ENCODE data around the gene ATG9A. TPM values are rescaled to one million over a fixed set of nuclear protein-coding genes. Genes with fewer than 3 reads are reported as not detected.
A peak's percentile ranks its signal among the peaks of the same experiment; 100 is the strongest.

ATG9A gene
- total and polyA plus RNA-seq, 7 donors = 7.6 to 40.6 (median 29.6) TPM

- Histone ChIP-seq H3K27me3 (peaks cover 0 to 13% (median 0%) of the 10 kb centered on the region in 3 donors), H3K27ac (no peak overlapping the region), H3K9me3 (no peaks in the 10 kb centered on the region), H3K36me3 (no peaks in the 10 kb centered on the region), H3K4me3 (no peak overlapping the region), H3K4me1 (no peaks in the 10 kb centered on the region)
- DNase-seq = no peak
- WGBS, 2 donors = 79 to 89% methylated on average over 5 of the region's 5 CpGs
- intact Hi-C loops (cut with DNase I) = no loop called here
- TF ChIP-seq POLR2AphosphoS5 (IDR thresholded peaks at IDR 0.05) (no peak), CTCF (IDR thresholded peaks at IDR 0.05) (no peak), POLR2A (IDR thresholded peaks at IDR 0.05) (no peak), EP300 (IDR thresholded peaks at IDR 0.05) (no peak)
These were observed 30.5 kb downstream of the ATG9A start for GRCh38 chr2:219198974-219199373.

- TF ChIP-seq POLR2A (IDR thresholded peaks at IDR 0.05) = no peak
- TF ChIP-seq CTCF (IDR thresholded peaks at IDR 0.05) = no peak
- no peak for TF ChIP-seq EP300 (IDR thresholded peaks at IDR 0.05)
- no peak for TF ChIP-seq POLR2AphosphoS5 (IDR thresholded peaks at IDR 0.05)
- WGBS, 2 donors = 98 to 100% methylated on average over 1 of the region's 1 CpG
- H3K36me3 ChIP-seq = no peaks in the 10 kb centered on the region
- H3K27me3 ChIP-seq = peaks cover 0 to 13% (median 0%) of the 10 kb centered on the region in 3 donors
- no peak for DNase-seq
- H3K4me3 ChIP-seq = no peak overlapping the region
- H3K27ac ChIP-seq = no peak overlapping the region
- intact Hi-C loops (cut with DNase I) = no loop called here
- no peaks in the 10 kb centered on the region for H3K9me3 ChIP-seq
- no peaks in the 10 kb centered on the region for H3K4me1 ChIP-seq
These were observed 32.0 kb downstream of the ATG9A start for GRCh38 chr2:219197388-219197787.

- TF ChIP-seq POLR2A (IDR thresholded peaks at IDR 0.05) (no peak), EP300 (IDR thresholded peaks at IDR 0.05) (no peak), CTCF (IDR thresholded peaks at IDR 0.05) (no peak), POLR2AphosphoS5 (IDR thresholded peaks at IDR 0.05) (no peak)
- H3K9me3 ChIP-seq = no peaks in the 10 kb centered on the region
- intact Hi-C loops (cut with DNase I) = no loop called here
- peak; percentile 24 for DNase-seq
- H3K4me1 ChIP-seq = no peaks in the 10 kb centered on the region
- H3K27me3 ChIP-seq = no peaks in the 10 kb centered on the region
- WGBS, 2 donors = 84 to 88% methylated on average over 7 of the region's 7 CpGs
- H3K27ac ChIP-seq = no peak overlapping the region
- H3K4me3 ChIP-seq = no peak overlapping the region
- H3K36me3 ChIP-seq = peaks cover 9 to 35% (median 21%) of the 10 kb centered on the region in 4 donors
These were observed 42.5 kb downstream of the ATG9A start for GRCh38 chr2:219186754-219187456.

GRCh38 chr2:219184121-219184520 lies 45.3 kb downstream of the ATG9A start:
- Histone ChIP-seq H3K4me1 (peaks cover 0 to 11% (median 10%) of the 10 kb centered on the region in 4 donors), H3K27me3 (no peaks in the 10 kb centered on the region), H3K9me3 (no peaks in the 10 kb centered on the region), H3K27ac (no peak overlapping the region), H3K4me3 (no peak overlapping the region), H3K36me3 (peaks cover 29 to 60% (median 40%) of the 10 kb centered on the region in 4 donors)
- no peak for TF ChIP-seq POLR2A (IDR thresholded peaks at IDR 0.05)
- no peak for TF ChIP-seq POLR2AphosphoS5 (IDR thresholded peaks at IDR 0.05)
- no peak for DNase-seq
- intact Hi-C loops (cut with DNase I) = no loop called here
- 88 to 90% methylated on average over 2 of the region's 2 CpGs for WGBS, 2 donors

GRCh38 chr2:219183151-219183772 lies 46.2 kb downstream of the ATG9A start:
- H3K9me3 ChIP-seq = no peaks in the 10 kb centered on the region
- H3K27ac ChIP-seq = peak overlapping the region in 1 of 4 donors; percentile 6
- no peaks in the 10 kb centered on the region for H3K27me3 ChIP-seq
- intact Hi-C loops (cut with DNase I) = no loop called here
- H3K36me3 ChIP-seq = peaks cover 29 to 60% (median 40%) of the 10 kb centered on the region in 4 donors
- H3K4me3 ChIP-seq = no peak overlapping the region
- WGBS, 2 donors = 64 to 91% methylated on average over 6 of the region's 6 CpGs
- DNase-seq = peak; percentile 48
- TF ChIP-seq POLR2A (IDR thresholded peaks at IDR 0.05) (no peak), POLR2AphosphoS5 (IDR thresholded peaks at IDR 0.05) (no peak), EP300 (IDR thresholded peaks at IDR 0.05) (no peak), CTCF (IDR thresholded peaks at IDR 0.05) (no peak)
- peaks cover 0 to 17% (median 16%) of the 10 kb centered on the region in 4 donors for H3K4me1 ChIP-seq

Measured in sigmoid colon (tissue), 7 donors.